GM12878 (cell line): ENCODE measurements around the gene PPIE. TPM values are rescaled to one million over a fixed set of nuclear protein-coding genes. Genes with fewer than 3 reads are reported as not detected.

ENCODE experiments used
- ATF2 ChIP-seq: IDR thresholded peaks from 2 replicates; pipeline ENCODE4 v1.6.1; 2012; ENCODE audit warnings: low read length, inconsistent platforms
- ATF7 ChIP-seq: fragments of 450-650 bp; IDR thresholded peaks from 2 replicates; pipeline ENCODE4 v1.6.1; 2016; ENCODE audit warnings: low read depth, mild to moderate bottlenecking
- BMI1 ChIP-seq: fragments of 450-650 bp; IDR thresholded peaks from 2 replicates; pipeline ENCODE4 v1.6.1; 2016; ENCODE audit warnings: mild to moderate bottlenecking, moderate library complexity, borderline replicate concordance
- CREB1 ChIP-seq: IDR thresholded peaks from 2 replicates; pipeline ENCODE4 v1.6.1; 2012; ENCODE audit warnings: low read depth, mild to moderate bottlenecking, inconsistent platforms
- DPF2 ChIP-seq: fragments of 450-650 bp; IDR thresholded peaks from 2 replicates; pipeline ENCODE4 v1.6.1; 2017; ENCODE audit warnings: mild to moderate bottlenecking
- E4F1 ChIP-seq: fragments of 450-650 bp; IDR thresholded peaks from 2 replicates; pipeline ENCODE4 v1.6.1; 2018; ENCODE audit warnings: borderline replicate concordance, mild to moderate bottlenecking; ENCODE audit not compliant: partially characterized antibody
- EP300 ChIP-seq, 2 experiments: fragments of 150-350 bp in 1 of 2; IDR thresholded peaks; 2 replicates each; pipeline ENCODE4 v1.6.1; 2011 to 2012; ENCODE audit warnings: low read depth in 2 of 2, low read length in 2 of 2, borderline replicate concordance in 1 of 2, improper control_type of control experiment in 1 of 2, inconsistent platforms in 1 of 2; ENCODE audit not compliant: control insufficient read depth in 1 of 2
- ESRRA ChIP-seq: IDR thresholded peaks from 2 replicates; pipeline ENCODE4 v1.6.1; 2012; ENCODE audit warnings: mild to moderate bottlenecking, low read length, improper control_type of control experiment
- ETV6 ChIP-seq, 2 experiments: fragments of 450-650 bp in 1 of 2; IDR thresholded peaks in 1 of 2; conservative IDR thresholded peaks in 1 of 2; 2 replicates each; pipeline ENCODE4 v1.6.1; 2014; ENCODE audit warnings: antibody characterized with exemption in 1 of 2, borderline replicate concordance in 1 of 2, low read depth in 1 of 2, mild to moderate bottlenecking in 1 of 2, moderate library complexity in 1 of 2
- JUNB ChIP-seq: IDR thresholded peaks from 2 replicates; pipeline ENCODE4 v1.6.1; 2016; ENCODE audit warnings: antibody characterized with exemption, mild to moderate bottlenecking
- NFXL1 ChIP-seq: fragments of 450-650 bp; IDR thresholded peaks from 2 replicates; pipeline ENCODE4 v1.6.1; 2017; ENCODE audit warnings: antibody characterized with exemption, mild to moderate bottlenecking, borderline replicate concordance
- RAD21 ChIP-seq: IDR thresholded peaks from 2 replicates; pipeline ENCODE4 v1.6.1; 2011; ENCODE audit warnings: mild to moderate bottlenecking, low read depth, low read length, moderate library complexity; ENCODE audit not compliant: insufficient read depth
- RUNX3 ChIP-seq: IDR thresholded peaks from 2 replicates; pipeline ENCODE4 v1.6.1; 2012; ENCODE audit warnings: low read length, inconsistent platforms
- SREBF1 ChIP-seq: IDR thresholded peaks from 2 replicates; pipeline ENCODE4 v1.6.1; 2012; ENCODE audit warnings: mild to moderate bottlenecking, low read length
- SUZ12 ChIP-seq: fragments of 200-600 bp; sonication (generic); IDR thresholded peaks from one replicate; pipeline ENCODE4 v1.6.1; 2018; ENCODE audit warnings: antibody characterized with exemption, mild to moderate bottlenecking; ENCODE audit not compliant: unreplicated experiment
- TARDBP ChIP-seq: IDR thresholded peaks from 2 replicates; pipeline ENCODE4 v1.6.1; 2016; ENCODE audit warnings: borderline replicate concordance
- ZBED1 ChIP-seq: IDR thresholded peaks from 2 replicates; pipeline ENCODE4 v1.6.1; 2016; ENCODE audit warnings: borderline replicate concordance
- ZBTB11 ChIP-seq: fragments of 450-650 bp; formaldehyde crosslinking; IDR thresholded peaks from 2 replicates; pipeline ENCODE4 v1.5.0; 2022; ENCODE audit warnings: mild to moderate bottlenecking, missing genetic modification characterization
- ZBTB40 ChIP-seq: fragments of 450-650 bp; IDR thresholded peaks from 2 replicates; pipeline ENCODE4 v1.6.1; 2016; ENCODE audit warnings: mild to moderate bottlenecking, moderate library complexity, borderline replicate concordance
- polyA plus RNA-seq, 11 experiments: library from polyadenylated mRNA; depleted of rRNA in 4 of 11; unstranded in 6 of 11; stranded (reverse) in 5 of 11; fragments of >200 nt; fragmentation: Nextera tagmentation in 4 of 11; fragmentation: Illumina TruSeq in 1 of 11; extraction: Ambion mirVana in 4 of 11; extraction: Trizol in 1 of 11; gene quantifications; 1 replicate in 1 of 11; 2 replicates in 10 of 11; pipeline versions ENCODE4 v1.2.1 to v1.2.3, GENCODE V29; 2011 to 2016; ENCODE audit warnings: inconsistent platforms in 2 of 11, missing spikeins in 2 of 11, low read depth in 1 of 11
- total RNA-seq, 4 experiments: library from RNA; depleted of rRNA in 3 of 4; stranded (reverse); fragments of >200 nt in 3 of 4; fragmentation: Illumina TruSeq in 1 of 4; extraction: Trizol in 1 of 4; gene quantifications; 2 replicates each; pipeline versions ENCODE4 v1.2.1 to v1.2.3, GENCODE V29; 2013 to 2021

PPIE gene
- total and polyA plus RNA-seq, 10 of the 15 experiments (the other 5 are each of a cell fraction or from before 2014, with no cell fraction given): 36.6 to 163 (median 70.1) TPM

GRCh38 chr1:39727221-39727931 is 11.3 kb upstream of the PPIE start (continued):
- no peak for TF ChIP-seq ZBTB40
- no peak for TF ChIP-seq RAD21
- TF ChIP-seq ZBED1: no peak
- TF ChIP-seq ZBTB11: no peak
- TF ChIP-seq CREB1: no peak
- TF ChIP-seq ATF7: peak; percentile 56
- TF ChIP-seq ATF2: 0 out of 2 replicates have a peak, but pooled peaks have one; percentile 37
- TF ChIP-seq ETV6 (conservative IDR thresholded peaks at IDR 0.05 in 1 of 2, IDR thresholded peaks at IDR 0.05 in 1 of 2; ENCODE audit: borderline replicate concordance in 1 of 2, low read depth in 1 of 2): no peak
- no peak for TF ChIP-seq DPF2
- peak; percentile 36 to 52; a peak in 2 of 4 replicates for TF ChIP-seq EP300 (IDR thresholded peaks at IDR 0.05; ENCODE audit: borderline replicate concordance in 1 of 2, control insufficient read depth in 1 of 2, low read depth in 2 of 2, low read length in 2 of 2)
- no peak for TF ChIP-seq ESRRA
- TF ChIP-seq JUNB: peak; percentile 81
- TF ChIP-seq TARDBP: no peak
- TF ChIP-seq RUNX3: no peak
- TF ChIP-seq NFXL1: no peak
- TF ChIP-seq SUZ12: no peak
- TF ChIP-seq E4F1: no peak
- TF ChIP-seq SREBF1: no peak
- no peak for TF ChIP-seq BMI1
